Right lobe of liver (tissue), 4 donors: ENCODE data around the gene ULK1.

Source experiments
- CTCF ChIP-seq, 4 donors: fragments of 200-600 bp in 3 of 4; fragments of 450-650 bp in 1 of 4; IDR thresholded peaks; one replicate each; pipeline versions ENCODE4 v1.5.1 to v1.8.0; 2016 to 2022; ENCODE audit warnings: antibody characterized with exemption in 4 of 4, mild to moderate bottlenecking in 2 of 4
- POLR2A ChIP-seq: fragments of 450-650 bp; IDR thresholded peaks from one replicate; pipeline ENCODE4 v1.6.1; 2017; ENCODE audit warnings: antibody characterized with exemption, mild to moderate bottlenecking
- donor health status: DM: no; HTN: no; CAD: no.
- donor health status: DM: no; HTN: no; CAD: no.
- donor health status: DM: no; HTN: yes; CAD: no.

GRCh38 chr12:131897875-131898274 lies 3.5 kb downstream of the ULK1 start:
- TF ChIP-seq CTCF (IDR thresholded peaks at IDR 0.05) (no peak), POLR2A (no peak)
